ENCODE results near the gene MOGAT1.
"Not testable (repeated sequence)": the region's sequence is repeated elsewhere in the genome, so short reads cannot be mapped to it uniquely, and the experiment has no call there.

Gene MOGAT1

DNA sequence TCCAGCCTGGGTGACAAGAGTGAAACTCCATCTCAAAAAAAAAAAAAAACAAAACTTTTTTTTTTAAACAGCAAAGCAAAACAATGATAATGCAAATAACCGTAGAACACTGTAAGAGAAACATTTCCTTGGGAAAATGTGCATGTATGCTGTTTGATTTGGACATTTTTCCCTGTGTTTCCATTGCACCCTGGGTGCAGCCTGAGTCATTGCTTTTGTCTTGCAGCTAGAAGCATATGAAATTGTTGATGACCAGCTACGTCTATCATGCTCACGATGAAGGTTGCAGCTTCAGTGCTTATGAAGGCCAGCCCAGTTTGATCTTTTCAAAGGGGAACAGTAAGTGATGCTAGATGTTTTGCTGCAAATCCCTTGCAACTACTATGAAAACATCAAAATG is 41.5 kb downstream of the MOGAT1 start:
- FAIRE-seq, result no peak

DNA sequence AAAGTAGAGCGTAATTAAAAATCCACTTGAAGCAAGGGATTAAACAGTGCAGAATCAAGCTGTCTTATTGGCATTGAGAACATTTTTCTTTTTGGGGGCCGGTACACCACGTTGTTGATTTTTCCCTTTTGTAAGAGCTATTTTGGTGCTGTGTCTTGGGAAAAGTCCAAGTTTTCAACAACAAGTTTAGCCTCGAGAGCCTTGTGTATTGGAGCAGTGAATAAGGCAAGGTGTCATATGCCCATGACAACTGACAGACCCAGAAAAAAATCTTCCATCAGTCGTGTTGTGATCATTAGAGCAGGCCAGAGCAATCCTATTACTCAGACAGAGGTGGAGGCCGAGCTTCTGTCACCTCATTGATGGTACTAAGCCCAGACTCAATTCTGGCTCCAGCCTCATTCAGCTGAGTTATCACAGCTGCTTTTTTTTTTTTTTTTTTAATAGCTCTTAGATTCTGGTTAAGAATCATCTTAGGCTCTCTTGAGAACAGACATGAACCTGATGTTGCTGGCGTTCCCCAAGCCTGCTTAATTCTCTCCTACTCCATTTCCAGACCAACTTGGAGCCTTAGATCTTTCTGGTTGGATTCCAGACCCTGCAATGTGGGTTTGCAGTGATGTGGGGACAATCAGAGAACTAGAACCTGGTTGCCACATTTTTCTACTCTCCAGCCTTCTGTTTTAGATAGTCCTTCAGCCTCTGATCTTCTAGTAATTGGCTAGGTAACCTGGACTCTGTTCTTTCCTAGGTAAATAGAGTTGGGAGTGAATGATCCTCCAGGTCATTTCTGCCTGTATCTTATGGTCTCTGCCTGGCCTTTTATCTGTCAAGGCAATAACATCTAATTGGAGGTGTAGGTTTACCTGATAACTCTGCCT is 43.1 kb downstream of the MOGAT1 start:
- no peak for FAIRE-seq

DNA sequence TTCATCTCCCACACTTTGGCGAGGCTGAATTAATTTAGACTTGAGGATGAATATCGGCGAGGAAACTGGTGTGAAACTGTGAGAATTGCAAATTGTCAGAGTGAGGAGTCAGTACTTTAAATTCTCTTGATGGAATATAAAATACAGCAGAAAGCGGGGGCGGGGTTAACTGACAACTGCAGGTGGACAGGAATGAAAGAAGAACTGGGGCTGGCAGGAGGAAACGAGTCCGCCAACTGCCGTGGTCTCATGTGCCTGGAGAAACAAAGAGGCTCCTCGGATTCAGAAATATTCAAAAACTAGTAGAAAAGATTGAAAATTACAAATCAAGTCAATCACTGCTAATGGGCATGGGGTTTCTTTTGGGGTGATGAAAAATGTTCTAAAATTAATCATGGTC is 44.3 kb downstream of the MOGAT1 start:
- FAIRE-seq, result no peak

DNA sequence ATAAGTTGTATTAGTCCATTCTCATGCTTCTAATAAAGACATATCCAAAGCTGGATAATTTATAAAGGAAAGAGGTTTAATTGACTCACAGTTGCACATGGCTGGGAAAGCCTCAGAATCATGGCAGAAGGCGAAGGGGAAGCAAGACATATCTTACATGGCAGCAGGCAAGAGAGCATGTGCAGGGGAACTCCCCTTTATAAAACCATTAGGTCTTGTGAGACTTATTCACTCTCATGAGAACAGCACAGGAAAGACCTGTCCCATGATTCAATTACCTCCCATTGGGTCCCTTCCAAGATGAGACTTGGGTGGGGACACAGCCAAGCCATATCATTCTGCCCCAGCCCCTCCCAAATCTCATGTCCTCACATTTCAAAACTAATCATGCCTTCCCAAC is 48.3 kb downstream of the MOGAT1 start:
- FAIRE-seq, result not testable (repeated sequence)

DNA sequence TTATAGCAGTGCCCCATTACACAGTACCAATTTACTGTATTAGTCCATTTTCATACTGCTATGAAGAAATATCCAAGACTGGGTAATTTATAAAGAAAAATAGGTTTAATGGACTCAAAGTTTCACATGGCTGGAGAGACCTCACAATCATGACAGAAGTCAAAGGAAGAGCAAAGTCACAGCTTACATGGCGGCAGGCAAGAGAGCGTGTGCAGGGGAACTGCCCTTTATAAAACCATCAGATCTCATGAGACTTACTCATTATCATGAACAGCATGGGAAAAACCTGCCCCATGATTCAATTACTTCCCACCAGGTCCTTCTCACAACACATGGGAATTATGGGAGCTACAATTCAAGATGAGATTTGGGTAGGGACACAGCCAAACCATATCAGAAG is 50.1 kb downstream of the MOGAT1 start:
- FAIRE-seq, result not testable (repeated sequence)

DNA sequence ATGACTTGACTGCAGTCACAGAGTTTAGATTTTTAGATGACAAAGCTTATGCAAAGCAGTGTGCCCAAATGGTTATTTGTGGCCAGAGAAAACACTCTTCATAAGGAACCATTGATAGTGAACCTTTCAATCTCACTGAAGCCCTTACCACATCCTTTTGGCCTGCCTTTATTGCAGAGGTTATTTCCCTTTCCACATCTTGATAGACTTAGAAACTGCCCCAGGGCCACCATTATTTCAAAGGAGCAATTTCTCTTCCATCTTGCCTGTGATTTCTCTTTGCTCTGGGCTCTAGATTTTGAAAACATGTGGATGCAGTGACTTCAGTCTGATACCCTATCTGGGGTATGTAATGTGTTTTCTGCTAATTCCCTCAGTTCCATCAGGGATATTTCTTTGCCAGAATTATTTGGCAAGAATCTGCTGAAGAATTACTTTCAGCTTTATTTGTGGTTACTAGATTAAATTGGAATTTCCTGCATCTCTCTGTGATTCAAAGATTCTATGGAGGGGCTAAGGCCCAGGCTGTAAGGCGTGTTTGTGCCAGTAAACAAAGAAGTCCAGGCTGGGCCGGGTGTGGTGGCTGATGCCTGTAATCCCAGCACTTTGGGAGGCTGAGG is 51.0 kb downstream of the MOGAT1 start:
- no peak for FAIRE-seq

DNA sequence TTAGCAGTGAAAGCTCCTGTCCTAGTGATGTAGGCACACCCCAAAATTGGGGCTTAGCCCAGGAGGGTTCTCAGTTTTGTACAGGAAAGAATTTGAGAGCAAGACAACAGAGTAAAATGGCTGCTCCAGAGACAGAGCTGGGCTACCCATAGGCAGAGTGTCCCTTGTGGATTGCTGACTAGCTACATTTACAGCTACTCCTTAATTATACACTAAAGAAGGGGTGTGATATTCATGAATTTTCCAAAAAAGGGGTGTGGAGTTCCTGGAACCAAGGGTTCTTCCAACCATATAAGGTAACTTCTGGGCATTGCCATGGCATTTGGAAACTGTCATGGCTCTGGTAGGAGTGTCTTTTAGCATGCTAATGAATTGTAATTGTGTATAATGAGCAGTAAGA is 52.8 kb downstream of the MOGAT1 start:
- no peak for FAIRE-seq

DNA sequence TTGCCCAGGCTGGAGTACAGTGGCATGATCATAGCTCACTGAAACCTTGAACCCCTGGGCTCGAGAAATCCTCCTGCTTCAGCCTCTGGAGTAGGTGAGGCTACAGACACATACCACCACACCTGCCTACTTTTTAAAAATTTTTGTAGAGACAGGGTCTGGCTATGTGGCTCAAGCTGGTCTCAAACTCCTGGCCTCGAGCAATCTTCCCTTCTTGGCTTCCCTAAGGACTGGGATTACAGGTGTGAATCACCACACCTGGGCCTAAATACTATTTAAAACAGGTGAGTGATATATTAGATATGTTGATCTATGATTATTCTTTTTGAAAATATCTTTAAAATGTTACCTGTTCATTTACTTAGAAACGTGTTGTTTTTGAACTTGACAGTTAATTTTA is 57.2 kb downstream of the MOGAT1 start:
- FAIRE-seq, result no peak

DNA sequence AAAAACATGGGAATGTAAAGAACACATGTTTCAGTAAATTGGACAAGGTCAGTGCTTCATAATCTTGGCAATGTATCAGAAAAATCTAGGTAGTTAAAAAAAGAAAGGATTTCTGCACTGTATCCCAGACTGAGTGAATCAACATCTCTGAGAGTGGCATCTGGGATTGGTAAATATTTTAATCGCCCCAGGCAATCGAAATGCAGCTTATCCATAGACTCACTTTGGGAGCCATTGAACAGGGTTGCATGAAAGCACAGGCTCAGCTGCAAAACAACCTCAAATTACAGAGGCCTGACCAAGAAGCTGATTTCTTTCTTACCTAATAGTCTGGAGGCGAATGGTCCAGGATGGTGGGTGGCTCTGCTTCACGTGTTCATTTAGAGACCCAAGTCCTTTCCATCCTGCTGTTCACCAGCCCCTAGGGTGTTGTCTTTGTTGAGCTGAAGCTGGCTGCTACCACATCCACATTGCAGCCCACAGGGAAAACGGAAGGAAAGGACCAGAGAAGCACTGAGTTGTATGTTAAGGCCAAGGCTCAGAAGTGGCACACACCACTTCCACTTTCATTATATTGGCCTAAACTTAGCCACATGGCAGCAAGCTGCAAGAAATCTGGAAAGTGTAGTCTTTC is 59.0 kb downstream of the MOGAT1 start:
- FAIRE-seq, result no peak

DNA sequence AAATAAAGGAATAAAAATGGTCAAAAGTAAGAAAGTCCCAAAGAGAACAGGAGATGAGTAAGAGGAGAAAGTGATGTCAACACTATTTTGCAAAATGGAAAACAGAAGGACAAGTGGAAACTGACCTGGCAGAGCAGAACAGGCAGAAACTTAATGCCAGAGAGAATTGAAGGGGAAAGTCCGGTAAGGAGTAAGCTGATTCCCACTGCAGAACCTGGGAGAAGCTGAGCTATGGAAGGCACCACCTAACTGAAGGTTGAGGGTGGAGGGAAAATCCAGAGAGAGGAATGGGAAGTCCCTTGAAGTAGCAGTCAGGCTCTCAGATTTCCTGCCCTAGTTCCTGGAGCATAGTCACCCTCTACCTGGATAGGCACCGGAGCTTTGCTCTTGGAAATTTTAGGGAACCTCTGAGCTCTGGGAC is 59.8 kb downstream of the MOGAT1 start:
- no peak for FAIRE-seq

DNA sequence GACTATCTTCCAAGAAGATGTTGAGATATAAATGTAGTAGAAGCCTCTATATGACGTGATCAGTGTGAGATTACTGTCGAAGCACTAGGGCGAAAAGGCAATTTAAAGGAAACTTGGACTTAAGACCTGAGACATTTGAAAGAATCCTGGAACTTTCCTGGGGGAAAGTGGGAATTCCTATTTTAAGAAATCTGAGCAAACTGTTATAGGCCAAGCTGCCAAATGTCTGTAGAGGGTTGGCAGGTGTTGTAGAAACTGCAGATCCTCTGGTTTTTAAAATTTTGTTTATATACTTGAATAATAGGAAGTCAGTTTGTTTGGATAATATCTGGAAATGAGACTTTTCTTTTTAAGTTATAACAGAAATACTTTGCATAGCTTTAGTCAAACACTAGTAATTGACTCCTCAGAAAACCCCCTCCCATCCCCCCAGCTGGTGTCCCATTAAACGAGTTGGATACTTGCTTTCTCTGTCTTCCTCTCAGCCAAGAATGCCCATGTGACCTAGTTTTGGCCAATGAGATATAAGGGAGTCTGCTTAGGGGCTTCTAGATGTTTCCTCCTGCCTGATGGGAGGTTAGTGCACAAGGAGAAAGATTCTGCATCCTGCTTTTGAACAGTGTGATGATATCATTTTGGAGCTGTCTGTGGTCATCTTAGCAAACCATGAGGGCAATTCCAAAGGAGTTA is 61.2 kb downstream of the MOGAT1 start:
- FAIRE-seq, result no peak

DNA sequence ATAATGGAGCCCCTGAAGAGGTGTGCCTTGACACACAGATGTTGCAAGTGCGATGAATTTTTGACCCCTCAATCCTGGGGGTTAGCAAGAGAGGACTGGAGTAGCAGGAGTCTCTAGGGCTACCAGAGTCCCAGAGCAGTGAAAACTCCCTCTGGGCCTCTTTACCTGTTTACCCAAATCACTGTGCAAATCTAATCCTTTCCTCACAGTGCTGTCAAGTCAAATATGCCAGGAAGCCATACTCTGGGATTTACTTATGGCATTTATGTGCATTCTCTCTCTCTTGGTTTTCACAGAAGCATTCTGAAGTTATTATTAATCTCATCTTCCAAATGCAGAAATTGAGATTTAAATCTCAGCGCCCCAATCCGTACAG is 62.0 kb downstream of the MOGAT1 start:
- no peak for FAIRE-seq

DNA sequence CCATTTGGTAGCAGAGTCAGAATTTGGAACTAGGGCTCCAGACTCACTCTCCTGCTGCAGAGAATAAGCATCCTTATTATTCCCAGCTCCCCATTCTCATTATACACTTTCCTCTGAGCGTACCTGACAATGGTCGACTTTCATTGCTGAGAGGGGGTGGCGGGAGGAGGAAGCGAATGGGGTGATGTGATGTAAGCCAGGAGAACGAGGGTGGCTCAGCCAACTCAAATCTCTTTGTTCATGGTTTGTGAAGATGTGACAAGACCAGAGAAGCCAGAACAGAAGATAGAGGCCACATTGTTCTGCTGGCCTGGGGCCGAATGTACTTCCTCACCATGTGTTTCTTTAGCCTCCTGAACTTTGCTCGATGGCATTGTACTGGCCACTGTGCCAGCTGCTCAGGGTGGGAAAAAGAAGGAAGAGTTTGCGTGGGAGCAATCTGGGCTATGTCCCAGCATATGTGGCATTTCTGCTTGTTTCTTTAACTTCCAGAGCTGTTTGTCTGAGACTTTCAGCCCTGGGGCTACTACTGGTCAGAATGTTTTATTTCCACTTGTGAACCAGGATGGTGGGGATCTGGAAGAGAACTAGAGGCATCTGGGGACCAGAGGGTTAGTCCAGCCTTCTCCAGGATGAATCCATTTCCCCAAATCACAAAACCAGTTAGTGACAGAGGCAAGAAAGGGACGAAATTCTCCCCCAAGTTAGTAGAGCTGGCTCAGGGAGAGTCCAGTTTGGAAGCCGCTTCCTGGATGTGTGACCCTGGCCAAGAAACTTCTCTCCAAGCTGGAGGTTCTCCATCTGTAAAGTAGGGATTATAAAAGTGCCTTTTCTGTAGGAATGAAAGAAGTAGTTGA is 62.6 kb downstream of the MOGAT1 start:
- FAIRE-seq, result no peak

DNA sequence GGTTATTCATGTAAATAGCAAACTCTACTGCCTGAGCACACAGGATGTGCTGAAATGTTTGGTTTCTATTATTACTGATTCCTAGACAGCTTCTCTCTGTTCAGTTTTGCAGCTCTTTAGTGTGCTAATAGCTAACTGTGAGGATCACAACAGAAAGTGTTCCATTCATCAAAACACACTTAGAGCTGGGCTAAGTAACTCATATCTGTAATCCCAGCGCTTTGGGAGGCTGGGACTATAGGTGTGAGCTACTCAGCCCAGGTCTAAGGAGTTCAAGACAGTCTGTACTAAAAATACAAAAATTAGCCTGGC is 63.2 kb downstream of the MOGAT1 start:
- FAIRE-seq, result no peak

DNA sequence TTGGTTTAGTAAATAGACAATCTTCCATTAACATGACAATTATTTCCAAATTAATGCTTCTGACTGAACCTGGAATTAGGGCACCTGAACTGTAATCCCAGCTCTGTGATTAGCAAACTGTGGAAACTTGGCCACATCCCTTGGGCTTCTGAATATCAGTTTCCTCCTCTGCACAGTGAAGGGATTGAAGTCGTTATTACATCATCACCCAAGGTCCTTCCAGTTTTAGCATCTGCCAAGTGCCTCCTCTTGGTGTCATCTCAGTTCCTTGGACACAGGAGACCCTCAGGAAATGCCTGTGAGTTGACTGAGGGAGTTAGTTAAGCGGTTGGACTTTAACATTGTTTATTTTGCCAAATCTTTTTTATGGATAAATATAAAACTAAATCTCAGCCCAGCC is 64.8 kb downstream of the MOGAT1 start:
- FAIRE-seq, result no peak

DNA sequence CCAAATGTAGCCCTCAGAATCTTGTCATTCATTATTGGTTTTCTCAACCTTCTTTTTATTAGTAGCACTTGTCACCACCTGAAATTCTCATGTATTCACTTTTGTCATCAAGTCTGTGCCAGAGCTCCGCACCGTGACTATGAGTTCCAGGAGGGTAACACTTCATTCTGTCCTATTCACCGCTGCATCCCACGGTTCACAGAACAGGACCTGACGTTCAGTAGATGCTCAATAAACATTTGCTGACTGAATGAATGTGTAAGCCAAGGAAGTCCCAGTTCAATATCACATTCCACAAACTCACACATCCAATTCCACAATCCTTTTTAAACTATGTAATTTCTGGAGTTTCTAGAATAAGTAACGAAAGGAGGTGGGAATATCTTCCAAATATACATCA is 65.5 kb downstream of the MOGAT1 start:
- FAIRE-seq, result no peak

DNA sequence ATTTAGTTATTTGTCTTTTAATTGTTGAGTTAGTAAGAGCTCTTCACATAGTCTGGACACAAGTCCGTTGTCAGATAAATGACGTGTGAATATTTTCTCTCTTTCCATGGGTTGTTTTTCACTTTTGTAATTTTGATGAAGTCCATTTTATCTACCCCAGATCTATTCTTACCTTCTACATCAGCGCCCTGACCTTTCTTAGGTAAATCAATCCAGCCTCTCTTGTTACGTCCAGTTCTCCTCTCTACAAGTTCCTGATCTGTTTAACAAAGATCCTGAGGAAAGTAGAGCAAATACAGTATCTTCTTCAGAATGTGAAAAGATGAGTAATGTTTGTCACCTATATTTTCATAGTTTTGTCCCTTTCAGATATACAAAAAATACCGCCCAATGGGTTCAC is 66.9 kb downstream of the MOGAT1 start:
- no peak for FAIRE-seq

DNA sequence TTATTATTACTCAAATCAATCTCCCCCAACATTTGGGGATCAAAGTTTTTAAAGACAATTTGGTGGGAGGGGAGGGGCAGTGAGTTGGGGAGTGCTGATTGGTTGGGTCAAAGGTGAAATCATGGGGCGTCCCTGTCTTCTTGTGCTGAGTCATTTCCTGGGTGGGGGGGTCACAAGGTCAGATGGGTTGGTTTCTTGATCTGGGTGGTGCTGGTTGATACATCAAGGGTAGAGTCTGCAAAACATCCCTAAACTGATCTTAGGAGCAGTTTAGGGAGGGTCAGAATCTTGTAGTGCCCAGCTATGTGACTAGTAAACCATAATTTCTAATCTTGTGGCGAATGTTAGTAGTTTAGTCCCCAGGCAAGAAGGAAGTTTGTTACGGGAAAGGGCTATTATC is 67.4 kb downstream of the MOGAT1 start:
- no peak for FAIRE-seq

DNA sequence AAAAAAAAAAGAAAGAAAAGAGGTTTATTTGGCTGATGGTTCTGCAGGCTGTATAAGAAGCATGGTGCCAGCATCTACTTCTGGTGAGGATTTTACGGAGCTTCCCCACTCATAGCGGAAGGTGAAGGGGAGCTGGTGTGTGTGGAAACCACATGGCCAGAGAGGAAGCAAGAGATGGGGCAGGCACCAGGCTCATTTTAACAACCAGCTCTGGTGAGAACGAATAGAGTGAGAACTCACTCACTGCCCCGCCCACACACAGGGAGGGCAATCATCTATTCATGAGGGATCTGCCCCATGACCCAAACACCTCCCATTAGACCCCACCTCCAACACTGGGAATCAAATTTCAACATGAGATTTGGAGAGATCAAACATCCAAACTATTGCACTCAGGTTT is 68.5 kb downstream of the MOGAT1 start:
- FAIRE-seq, result no peak

DNA sequence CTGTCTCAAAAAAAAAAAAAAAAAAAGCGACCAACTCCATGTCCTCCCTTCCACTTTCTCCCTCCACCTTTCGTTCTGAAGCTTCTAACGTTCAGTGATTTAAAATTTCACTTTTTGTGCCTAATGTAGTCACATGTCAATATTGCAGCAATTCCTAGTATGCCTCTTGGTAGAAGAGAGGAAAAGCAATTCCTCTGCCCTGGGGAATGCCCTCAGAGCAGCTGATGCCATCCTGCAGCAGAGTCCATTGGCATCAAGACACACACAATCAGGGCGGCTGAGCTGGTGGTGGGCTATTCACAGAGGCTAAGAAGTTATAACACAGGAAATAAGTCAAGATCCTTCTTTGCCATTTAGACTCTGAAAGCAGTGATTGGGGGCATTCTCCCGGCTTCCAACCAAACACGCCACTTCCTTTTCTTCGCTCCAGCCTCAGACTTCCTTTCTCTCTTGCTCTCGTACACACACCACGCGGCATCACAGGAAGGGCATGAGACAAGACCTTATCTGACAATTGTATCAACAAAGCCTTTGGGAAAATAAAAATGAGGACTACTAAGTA is 71.9 kb downstream of the MOGAT1 start:
- no peak for FAIRE-seq

DNA sequence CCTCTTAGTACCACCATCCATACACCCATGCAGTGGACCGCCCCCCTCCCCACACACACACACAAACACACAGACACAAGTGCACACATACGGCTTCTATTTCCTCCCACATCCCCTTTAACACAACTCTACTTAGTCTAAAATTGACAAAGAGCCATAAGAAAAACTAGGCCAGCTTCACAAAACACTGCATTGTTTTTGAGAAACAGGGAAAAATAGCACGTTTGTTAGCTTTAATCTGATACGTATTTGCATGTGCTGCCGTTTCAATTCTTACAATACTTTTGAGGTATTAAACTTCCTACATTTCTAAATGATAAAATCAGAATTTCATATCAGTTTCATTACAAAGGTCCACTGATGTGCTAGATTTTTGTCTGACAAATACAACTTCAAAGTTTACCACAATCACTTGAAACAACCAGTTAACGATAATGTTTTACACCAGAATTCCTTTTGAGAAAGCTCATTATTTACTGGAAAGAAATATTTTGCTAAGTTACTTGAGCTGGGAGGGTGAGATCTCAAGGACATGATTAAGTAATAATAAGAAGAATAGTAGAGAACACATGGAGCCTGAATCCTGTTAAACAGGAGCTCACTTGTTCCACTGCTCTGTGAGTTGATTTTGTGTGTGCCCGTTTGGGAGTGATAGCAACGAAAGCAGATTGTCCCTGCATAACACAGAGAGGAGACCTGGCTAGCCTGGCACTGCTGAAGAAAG is 74.5 kb downstream of the MOGAT1 start:
- no peak for FAIRE-seq
